ENCODE data around the gene TNKS2.

DNA sequence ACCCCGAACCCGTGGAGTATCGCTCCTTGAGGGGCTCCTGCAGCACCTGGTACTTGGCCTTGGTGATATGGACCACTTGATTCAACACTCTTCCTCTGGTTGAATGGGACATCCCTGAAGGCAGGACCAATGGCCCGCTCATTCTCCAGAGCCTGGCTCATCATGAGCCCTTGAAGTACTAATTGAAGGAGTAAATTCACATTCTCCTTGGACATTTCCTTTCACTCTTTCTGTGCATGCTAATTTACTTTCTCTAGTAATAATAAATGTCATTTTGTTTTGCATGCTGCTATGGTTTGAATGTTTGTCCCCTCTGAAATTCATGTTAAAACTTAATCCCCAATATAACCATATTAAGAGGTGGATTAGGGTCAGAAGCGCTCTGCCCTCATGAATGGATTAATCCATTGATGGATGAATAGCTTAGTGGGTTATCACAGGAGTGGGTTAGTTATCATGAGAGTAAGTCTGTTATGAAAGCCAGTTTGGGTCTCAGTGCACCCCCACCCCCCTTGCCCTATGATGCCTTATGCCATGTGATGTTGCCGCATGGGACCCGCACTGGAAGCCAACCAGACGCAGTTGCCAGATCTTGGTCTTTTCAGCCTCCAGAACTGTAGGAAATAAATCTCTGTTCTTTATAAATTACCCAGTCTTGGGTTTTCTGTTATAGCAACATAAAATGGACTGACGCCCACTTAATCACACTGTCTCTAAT lies 87.3 kb downstream of the TNKS2 start:
- TF ChIP-seq EZH2 (IDR thresholded peaks at IDR 0.05; ENCODE audit: borderline replicate concordance), result no peak
- TF ChIP-seq, protein P1, sequence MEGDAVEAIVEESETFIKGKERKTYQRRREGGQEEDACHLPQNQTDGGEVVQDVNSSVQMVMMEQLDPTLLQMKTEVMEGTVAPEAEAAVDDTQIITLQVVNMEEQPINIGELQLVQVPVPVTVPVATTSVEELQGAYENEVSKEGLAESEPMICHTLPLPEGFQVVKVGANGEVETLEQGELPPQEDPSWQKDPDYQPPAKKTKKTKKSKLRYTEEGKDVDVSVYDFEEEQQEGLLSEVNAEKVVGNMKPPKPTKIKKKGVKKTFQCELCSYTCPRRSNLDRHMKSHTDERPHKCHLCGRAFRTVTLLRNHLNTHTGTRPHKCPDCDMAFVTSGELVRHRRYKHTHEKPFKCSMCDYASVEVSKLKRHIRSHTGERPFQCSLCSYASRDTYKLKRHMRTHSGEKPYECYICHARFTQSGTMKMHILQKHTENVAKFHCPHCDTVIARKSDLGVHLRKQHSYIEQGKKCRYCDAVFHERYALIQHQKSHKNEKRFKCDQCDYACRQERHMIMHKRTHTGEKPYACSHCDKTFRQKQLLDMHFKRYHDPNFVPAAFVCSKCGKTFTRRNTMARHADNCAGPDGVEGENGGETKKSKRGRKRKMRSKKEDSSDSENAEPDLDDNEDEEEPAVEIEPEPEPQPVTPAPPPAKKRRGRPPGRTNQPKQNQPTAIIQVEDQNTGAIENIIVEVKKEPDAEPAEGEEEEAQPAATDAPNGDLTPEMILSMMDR (IDR thresholded peaks at IDR 0.05; ENCODE audit: poor library complexity), result no peak

Measured in hepatocyte (in vitro differentiated cells).